Epithelial cell of proximal tubule (primary cell): ENCODE measurements around the gene NPAS3. TPM values are rescaled to one million over a fixed set of nuclear protein-coding genes. Genes with fewer than 3 reads are reported as not detected.

Source experiments
- DNase-seq: peaks from one replicate; pipeline ENCODE4 v3.0.0-alpha.2; 2011; ENCODE audit warnings: low read depth
- H3K4me3 ChIP-seq: 2 replicates; pipeline ENCODE4 v1.5.1; 2011; ENCODE audit warnings: low read depth, mild to moderate bottlenecking, low read length
- CTCF ChIP-seq: conservative IDR thresholded peaks from 2 replicates; pipeline ENCODE4 v1.5.1; 2012; ENCODE audit warnings: low read depth, mild to moderate bottlenecking, low read length
- total RNA-seq: library from RNA; depleted of rRNA; stranded (reverse); fragments of >200 nt; gene quantifications from 2 replicates; pipeline ENCODE4 v1.2.3, GENCODE V29; 2015

The NPAS3 gene
- total RNA-seq, 1 donor from 2014 or later = 0.35 TPM

DNA sequence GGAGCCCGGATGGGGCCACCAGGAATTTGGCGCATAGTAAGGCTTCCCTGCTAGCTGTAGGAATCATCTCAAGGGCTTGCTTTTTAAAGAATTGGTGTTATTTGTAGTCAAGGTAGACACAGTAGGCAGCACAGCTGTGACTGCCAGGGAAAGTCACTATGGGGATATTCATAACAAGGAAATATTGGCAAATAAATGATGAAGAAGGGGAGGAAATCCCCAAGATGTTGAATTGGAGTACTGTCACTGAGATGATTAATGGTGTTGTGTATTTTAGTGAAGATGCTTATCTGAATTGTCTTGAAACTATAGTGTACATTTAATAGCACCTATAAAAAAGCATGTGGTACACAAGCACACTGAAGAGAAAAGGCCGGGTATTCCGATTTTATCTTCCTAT, 118.9 kb downstream of the NPAS3 start:
- no peak for DNase-seq
- TF ChIP-seq CTCF = no peak
- H3K4me3 ChIP-seq = no peak overlapping the region

DNA sequence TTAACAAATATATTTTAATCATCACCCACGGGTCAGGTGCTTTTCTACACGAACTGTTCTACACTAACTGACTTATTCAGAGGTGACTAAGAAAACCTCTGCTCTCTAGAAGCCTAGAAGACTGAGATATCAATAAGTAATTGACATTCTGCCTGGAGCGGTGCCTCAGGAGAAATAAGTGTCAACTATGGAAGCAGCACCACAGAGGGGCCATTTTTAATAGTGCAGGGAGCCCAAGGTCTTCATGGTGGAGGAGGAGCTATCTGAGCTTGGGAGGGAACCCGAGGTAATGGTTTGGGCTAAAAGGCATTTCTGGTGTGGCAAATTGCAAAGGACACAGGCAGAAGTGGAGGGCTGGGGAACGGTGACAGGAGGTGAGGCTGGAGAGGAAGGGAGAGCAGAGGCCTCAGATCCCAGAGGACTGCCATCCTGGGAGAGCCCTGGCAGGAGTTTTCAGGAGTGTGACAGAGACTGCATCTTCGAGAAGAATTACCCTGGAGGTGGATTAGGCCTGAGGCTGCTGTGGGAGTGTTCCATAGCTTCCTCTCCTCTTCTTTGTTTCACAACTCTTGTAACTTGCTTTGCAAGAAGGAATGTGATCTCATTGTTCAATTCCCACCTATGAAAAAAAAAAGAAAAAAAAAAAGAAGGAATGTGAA, 123.1 kb downstream of the NPAS3 start:
- H3K4me3 ChIP-seq = no peak overlapping the region
- DNase-seq = no peak
- no peak for TF ChIP-seq CTCF

DNA sequence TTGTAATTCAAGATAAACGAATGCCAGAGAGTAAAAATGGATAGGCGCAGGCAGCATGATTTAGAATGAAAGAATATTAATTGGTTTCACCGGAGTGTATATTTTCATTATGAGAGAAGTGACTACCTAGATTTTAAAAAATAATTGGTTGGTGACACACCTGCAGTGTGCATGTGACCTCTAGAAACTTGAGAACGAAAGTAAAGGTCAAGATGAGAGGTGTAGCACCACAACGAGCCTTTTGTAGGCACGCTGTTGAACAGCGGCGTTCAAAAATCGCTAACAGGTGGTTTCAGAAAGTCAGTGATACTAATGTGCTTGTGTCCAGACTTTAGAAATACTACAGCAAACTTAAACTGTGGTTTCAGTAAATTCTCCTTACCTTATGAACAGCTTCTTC, 123.8 kb downstream of the NPAS3 start:
- DNase-seq = no peak
- H3K4me3 ChIP-seq = no peak overlapping the region
- TF ChIP-seq CTCF = no peak

- H3K4me3 ChIP-seq = no peak overlapping the region
- no peak for DNase-seq
- no peak for TF ChIP-seq CTCF
Measured at GRCh38 chr14:33062881-33063280, 124.2 kb downstream of the NPAS3 start.

- TF ChIP-seq CTCF = no peak
- no peak for DNase-seq
- no peak overlapping the region for H3K4me3 ChIP-seq
Measured at GRCh38 chr14:33063521-33063920, 124.8 kb downstream of the NPAS3 start.

GRCh38 chr14:33065634-33066033, 127.0 kb downstream of the NPAS3 start:
- no peak for TF ChIP-seq CTCF
- H3K4me3 ChIP-seq = no peak overlapping the region

GRCh38 chr14:33068040-33068439, 129.4 kb downstream of the NPAS3 start:
- no peak for TF ChIP-seq CTCF
- no peak overlapping the region for H3K4me3 ChIP-seq
- no peak for DNase-seq

More at GRCh38 chr14:33065634-33066033, 127.0 kb downstream of the NPAS3 start:
- no peak for DNase-seq
